ENCODE measurements around the gene OCSTAMP.

OCSTAMP gene

DNA sequence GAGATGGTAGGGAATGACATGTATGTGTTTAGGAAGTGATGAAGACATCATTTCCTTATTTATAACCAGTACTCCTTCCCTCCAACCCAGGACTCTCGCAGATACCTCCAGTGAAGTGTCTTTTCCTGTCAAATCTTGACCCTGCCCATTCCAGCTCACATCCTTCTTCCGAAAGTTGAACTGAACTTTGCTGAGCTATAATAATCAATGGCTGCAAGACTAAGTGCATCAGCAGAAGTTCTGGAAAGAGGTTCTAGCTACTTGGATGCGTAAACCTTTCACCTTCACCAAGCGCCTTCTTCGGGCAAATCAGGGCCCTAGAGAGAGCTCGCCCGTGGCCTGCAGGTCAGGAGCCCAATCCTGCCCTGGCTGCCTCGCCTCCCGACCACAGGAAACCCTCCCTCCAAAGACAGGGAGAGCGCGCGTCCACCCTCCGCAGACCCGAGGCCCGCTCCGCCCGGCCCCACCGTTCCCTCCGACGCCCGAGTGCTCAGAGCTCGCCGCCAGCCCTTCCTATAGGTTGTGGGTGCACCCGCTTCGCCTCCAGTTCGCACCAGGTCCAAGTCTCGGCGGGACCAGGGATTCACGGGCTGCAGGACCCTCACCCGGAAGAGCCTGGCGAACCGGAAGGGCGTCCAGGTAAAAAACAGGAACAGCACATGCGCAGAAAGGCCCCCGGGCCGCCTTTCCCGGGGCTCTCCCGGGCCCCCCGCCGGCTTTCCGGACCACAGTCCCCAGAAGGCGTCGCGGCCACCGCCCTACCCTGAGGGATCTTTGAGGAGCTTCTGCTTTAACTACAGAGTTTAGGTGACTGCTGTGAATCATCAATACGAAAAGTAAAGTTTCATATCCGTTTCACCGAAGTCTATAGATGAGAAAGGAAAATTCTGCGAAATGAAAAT, 37.3 kb downstream of the OCSTAMP start, which contains the start of gene ZNF334:
TSS of gene ZNF334 (minus strand) at position 617 of the 902 bp plus-strand sequence. CDS start 1,457 bp downstream, outside the sequence.
- DNase-seq: peak; percentile 54

DNA sequence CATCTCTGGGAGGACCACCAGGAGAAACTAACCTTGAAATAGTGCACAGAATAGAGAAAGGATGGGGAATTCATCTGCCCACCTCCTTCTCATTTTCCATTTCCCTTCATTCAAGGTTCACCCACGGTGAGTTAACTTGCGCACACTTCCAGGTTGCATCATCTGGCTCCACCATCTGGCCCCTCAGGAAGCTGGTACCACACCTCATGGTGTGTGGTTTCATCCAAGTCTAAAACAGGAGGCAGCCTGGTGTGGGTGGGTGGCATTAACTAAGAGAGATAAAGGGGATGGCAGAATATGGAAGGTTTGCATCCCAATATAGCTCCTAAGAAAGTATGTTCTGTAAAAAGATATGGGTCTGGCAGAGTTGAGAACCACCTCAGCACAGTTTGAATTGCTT, 40.9 kb downstream of the OCSTAMP start:
- DNase-seq: no peak

- no peak for DNase-seq
Measured at GRCh38 chr20:46507760-46508407, 42.6 kb downstream of the OCSTAMP start.

GRCh38 chr20:46505506-46505905, 44.9 kb downstream of the OCSTAMP start:
- no peak for DNase-seq

GRCh38 chr20:46501961-46502360, 48.5 kb downstream of the OCSTAMP start:
- no peak for DNase-seq

DNA sequence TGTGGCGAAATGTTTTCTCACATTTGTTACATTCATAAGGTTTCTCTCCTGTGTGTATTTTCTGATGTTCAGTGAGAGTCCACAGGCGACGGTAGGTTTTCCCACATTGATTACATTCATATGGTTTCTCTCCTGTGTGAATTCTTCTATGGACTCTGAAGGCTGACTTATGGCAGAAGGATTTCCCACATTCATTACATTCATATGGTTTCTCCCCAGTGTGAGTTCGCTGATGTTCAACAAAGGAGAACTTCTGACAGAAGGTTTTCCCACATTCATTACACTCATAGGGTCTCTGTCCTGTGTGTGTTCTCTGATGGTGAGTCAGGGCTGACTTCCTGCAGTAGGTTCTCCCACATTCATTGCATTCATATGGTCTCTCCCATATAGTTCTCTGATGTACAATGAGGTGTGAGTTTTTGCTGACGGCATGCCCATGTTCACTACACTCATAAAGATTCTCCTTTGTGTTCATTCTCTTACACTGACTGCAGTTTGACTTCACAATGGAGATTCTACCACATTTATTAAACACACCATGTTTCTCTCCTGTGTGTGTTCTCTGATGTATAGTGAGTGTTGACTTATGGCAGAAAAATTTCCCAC, 49.0 kb downstream of the OCSTAMP start:
- DNase-seq: no peak

GRCh38 chr20:46494077-46494476, 56.4 kb downstream of the OCSTAMP start:
- no peak for DNase-seq

- DNase-seq: no peak
Measured at GRCh38 chr20:46491354-46491753, 59.1 kb downstream of the OCSTAMP start.

Measured in NCI-H526 treated with DMSO at 0.1 percent for 48 hours (cell line).